SK-N-SH treated with all-trans-retinoic acid at 6 μM for 48 hours (cell line): Measurements from ENCODE around the gene LMAN1L.

Experiments
- GLIS3 ChIP-seq: fragments of 250-450 bp; sonication (Bioruptor Pico); IDR thresholded peaks from 2 replicates; pipeline ENCODE4 v1.5.0; 2020; ENCODE audit warnings: mild to moderate bottlenecking, moderate library complexity
- PPARA ChIP-seq: fragments of 250-450 bp; sonication (Bioruptor Pico); IDR thresholded peaks from 2 replicates; pipeline ENCODE4 v1.5.0; 2020; ENCODE audit warnings: mild to moderate bottlenecking, borderline replicate concordance
- RARB ChIP-seq: fragments of 250-450 bp; sonication (Bioruptor Pico); IDR thresholded peaks from 2 replicates; pipeline ENCODE4 v1.8.0; 2021; ENCODE audit warnings: mild to moderate bottlenecking, moderate library complexity
- SNAI2 ChIP-seq: fragments of 250-450 bp; sonication (Bioruptor Pico); IDR thresholded peaks from 2 replicates; pipeline ENCODE4 v1.5.0; 2020; ENCODE audit warnings: mild to moderate bottlenecking, moderate library complexity
- TCF4 ChIP-seq: fragments of 250-450 bp; sonication (Bioruptor Pico); IDR thresholded peaks from 2 replicates; pipeline ENCODE4 v1.8.0; 2021; ENCODE audit warnings: mild to moderate bottlenecking, moderate library complexity, borderline replicate concordance
- ZFP3 ChIP-seq: fragments of 250-450 bp; sonication (Bioruptor Pico); IDR thresholded peaks from 2 replicates; pipeline ENCODE4 v1.5.0; 2020; ENCODE audit warnings: mild to moderate bottlenecking, moderate library complexity
- ZNF565 ChIP-seq: fragments of 450-650 bp; formaldehyde crosslinking; conservative IDR thresholded peaks from 2 replicates; pipeline ENCODE4 v1.5.0; 2020; ENCODE audit warnings: low read depth, mild to moderate bottlenecking, moderate library complexity

DNA sequence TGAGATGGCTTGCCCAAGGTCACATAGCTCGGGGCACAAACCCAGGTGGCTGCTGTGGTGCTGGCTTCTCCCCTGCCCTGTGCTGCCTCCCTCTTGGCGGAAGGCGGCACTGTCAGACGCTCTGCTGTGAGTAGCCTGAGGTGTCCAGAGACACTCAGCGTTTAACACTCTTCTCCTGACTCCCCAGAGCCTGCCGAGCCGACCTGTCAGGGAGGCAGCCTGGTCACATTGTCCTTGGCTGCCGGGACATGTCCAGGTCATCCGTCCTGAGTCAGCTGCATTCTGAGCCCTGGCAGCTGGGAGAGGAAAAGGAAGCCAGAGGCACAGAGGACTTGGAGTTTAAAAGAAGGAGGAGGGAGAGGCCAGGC lies 4.7 kb downstream of the LMAN1L start:
- no peak for TF ChIP-seq ZFP3 (CRISPR knock-in tag)
- no peak for TF ChIP-seq TCF4 (CRISPR knock-in tag)
- TF ChIP-seq SNAI2 (CRISPR knock-in tag) = no peak
- no peak for TF ChIP-seq PPARA (CRISPR knock-in tag)
- TF ChIP-seq GLIS3 (CRISPR knock-in tag) = no peak
- TF ChIP-seq RARB = no peak
- TF ChIP-seq ZNF565 (CRISPR knock-in tag) = no peak
